IMR-90 (cell line): ENCODE measurements around the gene SLC18A2. TPM values are rescaled to one million over a fixed set of nuclear protein-coding genes. Genes with fewer than 3 reads are reported as not detected.

Experiments
- ATAC-seq: fragments of 200-7000 bp; cut with Tn5 transposase; 2 replicates; pipeline ENCODE4 v1.9.1; 2020; ENCODE audit warnings: low read depth, mild to moderate bottlenecking, moderate library complexity
- BruUV-seq: library from RNA; stranded (reverse); fragments of 400-500 nt; replicated peaks from 2 replicates; lab custom pipeline; 2021; lab: Mats Ljungman, UMichigan
- CTCF ChIA-PET: fragments of 300-600 bp; formaldehyde crosslinking; extraction: SDS; loops from one replicate; lab custom pipeline; 2021; ENCODE audit warnings: antibody characterized with exemption; lab: Yijun Ruan, JAX
- POLR2A ChIA-PET: fragments of 300-600 bp; sonication (Branson Sonifier 250); formaldehyde crosslinking; loops from one replicate; lab custom pipeline; 2022; ENCODE audit warnings: antibody characterized with exemption; ENCODE audit not compliant: unreplicated experiment; lab: Charles Lee
- DNase-seq: peaks from one replicate; pipeline ENCODE4 v3.0.0; 2013
- H2AFZ ChIP-seq: replicated peaks from 2 replicates; pipeline ENCODE3; 2013; ENCODE audit warnings: low read length, mild to moderate bottlenecking; ENCODE audit not compliant: poor library complexity
- H2AK5ac ChIP-seq: 2 replicates; pipeline ENCODE4 v1.6.1; 2013; ENCODE audit warnings: low read depth, low read length, inconsistent platforms
- H2AK9ac ChIP-seq: replicated peaks from 2 replicates; pipeline ENCODE3; 2013; ENCODE audit warnings: mild to moderate bottlenecking, low read depth, low read length, moderate library complexity; ENCODE audit not compliant: poor library complexity
- H2BK120ac ChIP-seq: 2 replicates; pipeline ENCODE4 v1.6.1; 2013; ENCODE audit warnings: low read depth, low read length, inconsistent platforms
- H2BK15ac ChIP-seq: 3 replicates; pipeline ENCODE4 v1.6.1; 2013; ENCODE audit warnings: low read depth, low read length, inconsistent platforms
- H2BK20ac ChIP-seq: 2 replicates; pipeline ENCODE4 v1.6.1; 2013; ENCODE audit warnings: low read depth, mild to moderate bottlenecking, inconsistent platforms, low read length, moderate library complexity
- H2BK5ac ChIP-seq: 2 replicates; pipeline ENCODE4 v1.6.1; 2013; ENCODE audit warnings: mild to moderate bottlenecking, low read depth, low read length, inconsistent platforms; ENCODE audit not compliant: poor library complexity, severe bottlenecking
- H3K14ac ChIP-seq: replicated peaks from 2 replicates; pipeline ENCODE4 v1.6.1; 2013; ENCODE audit warnings: low read depth, low read length, inconsistent platforms
- H3K18ac ChIP-seq: 2 replicates; pipeline ENCODE4 v1.6.1; 2013; ENCODE audit warnings: low read depth, low read length, control low read depth
- H3K23ac ChIP-seq: 2 replicates; pipeline ENCODE4 v1.6.1; 2013; ENCODE audit warnings: low read depth, low read length, inconsistent platforms
- H3K27ac ChIP-seq: 2 replicates; pipeline ENCODE4 v1.5.1; 2013; ENCODE audit warnings: mild to moderate bottlenecking, control low read depth, low read length; ENCODE audit not compliant: insufficient read depth
- H3K27me3 ChIP-seq: 2 replicates; pipeline ENCODE4 v1.6.1; 2013; ENCODE audit warnings: low read length; ENCODE audit not compliant: control insufficient read depth, insufficient read depth
- H3K36me3 ChIP-seq: 2 replicates; pipeline ENCODE4 v1.6.1; 2013; ENCODE audit warnings: low read length, mixed read lengths; ENCODE audit not compliant: control insufficient read depth, insufficient read depth
- H3K4ac ChIP-seq: 2 replicates; pipeline ENCODE4 v1.6.1; 2013; ENCODE audit warnings: low read depth, low read length, inconsistent platforms
- H3K4me1 ChIP-seq: 2 replicates; pipeline ENCODE4 v1.6.1; 2013; ENCODE audit warnings: low read length, mixed read lengths; ENCODE audit not compliant: control insufficient read depth, insufficient read depth
- H3K4me2 ChIP-seq: 2 replicates; pipeline ENCODE4 v1.6.1; 2013; ENCODE audit warnings: low read depth, mild to moderate bottlenecking, control low read depth, low read length, moderate library complexity
- H3K4me3 ChIP-seq: 2 replicates; pipeline ENCODE4 v1.5.1; 2013; ENCODE audit warnings: low read depth, mild to moderate bottlenecking, control low read depth, low read length, moderate library complexity; ENCODE audit not compliant: insufficient read depth
- H3K56ac ChIP-seq: 2 replicates; pipeline ENCODE4 v1.6.1; 2013; ENCODE audit warnings: low read length, inconsistent platforms; ENCODE audit not compliant: insufficient read depth; ENCODE audit errors: extremely low read depth
- H3K79me1 ChIP-seq, 2 experiments: 2 replicates each; pipeline ENCODE4 v1.6.1; 2013; ENCODE audit warnings: low read length in 2 of 2, inconsistent platforms in 1 of 2, low read depth in 1 of 2
- H3K9ac ChIP-seq: 2 replicates; pipeline ENCODE4 v1.6.1; 2013; ENCODE audit warnings: low read depth, low read length, control low read depth
- H3K9me1 ChIP-seq: 2 replicates; pipeline ENCODE4 v1.6.1; 2013; ENCODE audit warnings: low read length, inconsistent platforms; ENCODE audit not compliant: insufficient read depth
- H3K9me3 ChIP-seq: 2 replicates; pipeline ENCODE4 v1.6.1; 2013; ENCODE audit warnings: low read length; ENCODE audit not compliant: control insufficient read depth, insufficient read depth
- H4K20me1 ChIP-seq: 2 replicates; pipeline ENCODE4 v1.6.1; 2013; ENCODE audit warnings: low read length, inconsistent platforms; ENCODE audit not compliant: insufficient read depth
- H4K5ac ChIP-seq: 2 replicates; pipeline ENCODE4 v1.6.1; 2013; ENCODE audit warnings: mild to moderate bottlenecking, low read depth, low read length, control low read depth
- H4K8ac ChIP-seq, 2 experiments: 2 replicates each; pipeline ENCODE4 v1.6.1; 2013; ENCODE audit warnings: low read depth in 2 of 2, low read length in 2 of 2, control low read depth in 1 of 2, inconsistent platforms in 1 of 2
- H4K91ac ChIP-seq: 2 replicates; pipeline ENCODE4 v1.6.1; 2013; ENCODE audit warnings: low read depth, low read length, inconsistent platforms; ENCODE audit not compliant: insufficient read depth
- BHLHE40 ChIP-seq: fragments of 150-350 bp; IDR thresholded peaks from 2 replicates; pipeline ENCODE4 v1.6.1; 2016; ENCODE audit warnings: mild to moderate bottlenecking, low read depth, low read length
- CEBPB ChIP-seq: IDR thresholded peaks from 2 replicates; pipeline ENCODE4 v1.6.1; 2012; ENCODE audit warnings: low read depth, low read length, improper control_type of control experiment
- MXI1 ChIP-seq: IDR thresholded peaks from 2 replicates; pipeline ENCODE4 v1.6.1; 2012; ENCODE audit warnings: low read depth, mild to moderate bottlenecking, low read length, moderate library complexity, borderline replicate concordance
- NFE2L2 ChIP-seq: fragments of 150-350 bp; IDR thresholded peaks from 2 replicates; pipeline ENCODE4 v1.6.1; 2016; ENCODE audit warnings: low read depth, mild to moderate bottlenecking, low read length
- SMC3 ChIP-seq: fragments of 150-350 bp; IDR thresholded peaks from 2 replicates; pipeline ENCODE4 v1.6.1; 2016; ENCODE audit warnings: low read depth, mild to moderate bottlenecking, antibody characterized with exemption, low read length, moderate library complexity
- USF2 ChIP-seq: fragments of 150-350 bp; IDR thresholded peaks from 2 replicates; pipeline ENCODE4 v1.6.1; 2017; ENCODE audit warnings: mild to moderate bottlenecking, antibody characterized with exemption, low read length, low read depth
- WGBS, 2 experiments: methylation state at CpG; one replicate each; pipeline versions ENCODE4 v1.1.5 to v1.1.7; 2013; ENCODE audit warnings: missing lambda C conversion rate in 2 of 2; ENCODE audit not compliant: insufficient read length in 1 of 2; ENCODE audit errors: extremely low coverage in 2 of 2; 5-methylcytosine and 5-hydroxymethylcytosine counted together
- dilution Hi-C: fragments of 300-500 bp; cut with HindIII; formaldehyde crosslinking; loops from one replicate; pipeline ENCODE4 v1.14.3; 2018; ENCODE audit warnings: low sequenced_read_pairs; ENCODE audit not compliant: unreplicated experiment
- in situ Hi-C: fragments of 300-500 bp; cut with MboI; formaldehyde crosslinking; loops from 3 replicates; pipeline ENCODE4 v1.14.3; 2019; ENCODE audit warnings: low sequenced_read_pairs, inconsistent platforms, mixed read lengths
- intact Hi-C: fragments of 100-400 bp; cut with micrococcal nuclease; formaldehyde crosslinking; loops from 2 replicates; pipeline ENCODE4 v1.10.0; 2022
- polyA plus RNA-seq, 3 experiments: library from polyadenylated mRNA; depleted of rRNA; stranded (reverse); fragments of >200 nt; gene quantifications; 2 replicates each; pipeline ENCODE4 v1.2.3, GENCODE V29; 2012; ENCODE audit warnings: low replicate concordance in 1 of 3
- total RNA-seq: library from RNA; depleted of rRNA; stranded (reverse); fragments of >200 nt; gene quantifications from 2 replicates; pipeline ENCODE4 v1.2.3, GENCODE V29; 2012

Gene SLC18A2
- total and polyA plus RNA-seq, 2 of the 4 experiments (the other 2 are of a cell fraction), result not detected

GRCh38 chr10:117262903-117263293 lies 22.0 kb downstream of the SLC18A2 start:
- H2BK15ac ChIP-seq, result no peak overlapping the region
- H2AK9ac ChIP-seq, result no peak overlapping the region
- ChIA-PET CTCF (no interaction called here), POLR2A (no interaction called here)
- H3K4me3 ChIP-seq, result no peak overlapping the region
- DNase-seq, result no peak
- no peak overlapping the region for H4K5ac ChIP-seq
- no peaks in the 10 kb centered on the region for H3K36me3 ChIP-seq
- no peak overlapping the region for H3K18ac ChIP-seq
- dilution Hi-C loops, result no loop called here
- no peak overlapping the region for H3K4me2 ChIP-seq
- no peak for ATAC-seq
- no peaks in the 10 kb centered on the region for H4K20me1 ChIP-seq
- no peaks in the 10 kb centered on the region for H3K9me1 ChIP-seq
- H2BK5ac ChIP-seq, result no peak overlapping the region
- H2AFZ ChIP-seq, result no peak overlapping the region
- no TSS peak for BruUV-seq
- intact Hi-C loops, result no loop called here
- no peak overlapping the region for H3K27ac ChIP-seq
- H3K56ac ChIP-seq, result no peak overlapping the region
- H3K9me3 ChIP-seq, result no peaks in the 10 kb centered on the region
- no peak overlapping the region for H2BK120ac ChIP-seq
- peaks cover 4% of the 10 kb centered on the region for H3K27me3 ChIP-seq
- in situ Hi-C loops, result no loop called here
- no peak overlapping the region for H4K91ac ChIP-seq
- H3K4ac ChIP-seq, result no peak overlapping the region
- H3K79me1 ChIP-seq, result no peaks in the 10 kb centered on the region
- TF ChIP-seq BHLHE40 (no peak), CEBPB (no peak), MXI1 (no peak), USF2 (no peak), NFE2L2 (no peak), SMC3 (no peak)
- no peak overlapping the region for H4K8ac ChIP-seq
- H2BK20ac ChIP-seq, result no peak overlapping the region
- no peak overlapping the region for H3K9ac ChIP-seq
- H3K23ac ChIP-seq, result no peak overlapping the region
- no peak overlapping the region for H3K14ac ChIP-seq
- H3K4me1 ChIP-seq, result no peaks in the 10 kb centered on the region
- no CpG with 5 or more reads among the region's 7 CpGs for WGBS, 2 experiments
- no peak overlapping the region for H2AK5ac ChIP-seq
